Amniotic stem cell (primary cell): Measurements from ENCODE around the gene RAB40C.

Experiments used
- DNase-seq: peaks from one replicate; lab custom pipeline; 2025; lab: John Stamatoyannopoulos, UW

Gene RAB40C

GRCh38 chr16:559021-559380 is 30.9 kb upstream of the RAB40C start:
- no peak for DNase-seq

- DNase-seq: no peak
These were observed 30.3 kb upstream of the RAB40C start for GRCh38 chr16:559411-560203.

- DNase-seq: no peak
These were observed 29.6 kb upstream of the RAB40C start, which contains the start of gene PRR35 for GRCh38 chr16:560204-560700. TSS of gene PRR35 (plus strand) at chr16:560394. CDS start at chr16:563295, 2,901 bp downstream.

DNA sequence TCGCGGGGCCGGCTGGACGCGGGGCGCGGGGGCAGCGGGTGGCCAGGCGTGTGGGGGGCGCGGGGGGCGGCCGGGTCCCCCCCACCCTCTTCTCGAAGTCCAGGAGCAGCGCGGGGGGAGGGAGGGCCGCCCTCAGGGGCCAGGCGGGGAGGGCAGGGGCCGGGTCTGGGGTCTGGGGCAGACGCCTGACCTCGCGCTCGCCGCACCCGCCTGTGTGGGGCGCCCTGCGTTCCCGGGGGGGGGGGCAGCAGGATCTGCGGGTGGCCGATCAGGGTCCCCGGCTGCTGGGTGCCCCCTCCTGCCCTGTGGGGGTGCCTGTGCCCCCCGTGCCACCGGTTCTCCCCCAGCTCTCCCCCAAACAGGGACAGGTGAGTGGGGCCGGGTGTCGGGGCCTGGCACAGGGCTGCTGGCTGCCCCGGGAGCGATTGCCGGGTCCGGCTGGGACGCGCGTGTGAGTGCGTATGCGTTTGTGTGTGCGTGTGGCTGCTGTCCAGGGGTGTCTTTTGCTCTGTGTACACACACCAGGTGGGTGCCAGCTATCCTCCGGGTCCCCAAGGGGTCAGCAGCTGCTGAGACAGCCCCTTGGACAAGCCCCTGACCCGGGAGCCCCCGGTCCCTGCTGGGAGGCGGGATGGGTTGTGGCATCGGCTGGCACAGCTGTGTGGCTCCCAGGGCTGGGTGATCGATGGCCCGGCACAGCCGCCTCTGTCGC is 29.0 kb upstream of the RAB40C start:
- no peak for DNase-seq

DNA sequence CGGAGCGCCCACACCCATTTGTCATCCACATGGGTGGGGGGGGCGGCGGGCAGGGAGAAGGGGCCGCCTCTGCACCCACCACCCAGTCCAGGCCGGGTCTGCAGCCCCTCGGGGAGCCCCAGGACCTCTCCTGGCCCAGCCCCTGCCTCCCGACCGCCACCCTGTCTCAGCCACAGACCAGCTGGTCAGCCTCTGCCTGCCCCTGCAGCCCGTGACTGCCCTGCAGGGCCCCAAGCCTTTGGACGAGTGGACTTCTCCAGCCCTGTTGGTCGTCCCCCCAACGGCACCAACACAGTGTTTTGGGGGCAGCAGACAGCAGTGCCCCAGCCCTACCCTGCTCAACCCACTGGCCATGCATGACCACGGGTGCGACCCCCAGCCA is 28.5 kb upstream of the RAB40C start:
- no peak for DNase-seq

DNA sequence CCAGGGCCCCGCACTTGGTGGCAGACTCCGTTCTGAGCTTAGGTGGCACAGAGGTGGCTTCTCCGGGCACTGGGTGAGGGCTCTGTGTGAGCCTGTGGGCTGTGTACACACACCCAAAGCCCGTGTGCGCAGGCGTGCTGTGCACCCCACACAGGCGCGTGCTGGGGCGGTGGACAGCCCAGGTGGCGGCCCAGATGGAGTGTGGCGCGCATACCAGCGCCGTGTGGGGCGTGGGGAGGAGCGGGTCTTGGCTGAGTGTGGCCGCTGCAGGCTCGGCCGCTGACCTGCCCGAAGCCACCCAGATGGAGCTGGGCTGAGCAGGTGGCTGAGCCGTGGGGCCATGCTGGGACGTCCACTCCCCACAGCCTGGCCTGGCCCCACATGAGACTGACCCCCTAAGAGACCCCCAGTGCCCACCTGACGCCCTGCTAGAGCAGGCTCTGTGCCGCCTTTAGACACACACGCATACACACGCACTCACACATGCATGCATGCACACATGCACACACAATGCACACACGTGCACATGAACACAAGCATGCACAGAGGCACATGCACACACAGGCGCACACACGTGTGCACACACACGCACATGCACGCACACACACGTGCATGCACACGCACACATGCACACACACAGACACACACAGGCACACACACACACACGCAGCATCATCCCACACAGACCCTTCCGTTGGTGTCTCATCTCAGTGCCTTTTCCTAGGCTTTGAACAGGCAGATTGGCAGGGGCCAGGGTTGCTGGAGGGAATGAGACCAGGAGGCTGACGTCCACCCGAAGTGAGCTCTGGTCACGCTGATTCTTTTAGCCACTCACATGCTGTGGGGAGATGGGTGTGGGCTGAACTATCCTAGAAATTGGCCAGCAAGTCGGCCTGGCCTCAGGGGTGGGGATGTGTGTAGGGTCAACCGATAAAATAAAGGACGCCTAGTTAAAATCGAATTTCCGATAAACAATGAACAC is 27.6 kb upstream of the RAB40C start:
- no peak for DNase-seq

GRCh38 chr16:563072-563644 is 26.7 kb upstream of the RAB40C start:
- DNase-seq: no peak

DNA sequence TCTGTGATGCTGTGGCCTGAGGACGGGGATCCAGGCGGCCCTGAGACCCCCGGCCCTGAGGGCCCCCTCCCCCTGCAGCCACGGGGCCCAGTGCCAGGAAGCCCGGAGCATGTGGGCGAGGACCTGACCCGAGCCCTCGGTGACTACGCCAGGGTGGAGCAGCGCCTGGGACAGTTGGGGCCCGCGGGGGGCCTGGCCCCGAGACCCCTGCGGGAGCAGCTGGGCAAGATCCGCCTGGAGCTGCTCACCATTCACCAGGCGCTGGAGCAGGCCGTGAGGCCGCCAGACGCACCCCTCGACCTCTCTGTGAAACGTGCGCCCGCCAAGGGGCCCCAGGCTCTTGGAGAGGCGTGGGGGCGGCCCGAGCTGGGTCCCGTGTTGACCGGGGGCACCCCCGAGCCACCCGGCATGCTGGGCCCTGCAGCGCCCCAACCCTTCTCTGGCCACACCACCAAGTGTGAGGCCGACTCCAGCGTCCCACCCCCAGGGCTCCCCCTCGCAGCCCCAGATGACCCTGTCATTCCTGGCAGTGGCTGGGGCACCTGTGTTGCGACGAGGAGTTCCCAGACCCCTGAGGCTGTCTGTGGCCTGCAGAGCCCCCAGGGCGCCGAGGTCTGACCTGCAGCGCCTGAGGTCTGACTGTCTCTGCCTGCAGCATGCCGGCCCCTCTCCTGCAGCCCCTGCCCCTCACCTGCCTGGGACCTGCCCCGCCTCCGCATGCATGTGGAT is 25.0 kb upstream of the RAB40C start:
- no peak for DNase-seq

DNA sequence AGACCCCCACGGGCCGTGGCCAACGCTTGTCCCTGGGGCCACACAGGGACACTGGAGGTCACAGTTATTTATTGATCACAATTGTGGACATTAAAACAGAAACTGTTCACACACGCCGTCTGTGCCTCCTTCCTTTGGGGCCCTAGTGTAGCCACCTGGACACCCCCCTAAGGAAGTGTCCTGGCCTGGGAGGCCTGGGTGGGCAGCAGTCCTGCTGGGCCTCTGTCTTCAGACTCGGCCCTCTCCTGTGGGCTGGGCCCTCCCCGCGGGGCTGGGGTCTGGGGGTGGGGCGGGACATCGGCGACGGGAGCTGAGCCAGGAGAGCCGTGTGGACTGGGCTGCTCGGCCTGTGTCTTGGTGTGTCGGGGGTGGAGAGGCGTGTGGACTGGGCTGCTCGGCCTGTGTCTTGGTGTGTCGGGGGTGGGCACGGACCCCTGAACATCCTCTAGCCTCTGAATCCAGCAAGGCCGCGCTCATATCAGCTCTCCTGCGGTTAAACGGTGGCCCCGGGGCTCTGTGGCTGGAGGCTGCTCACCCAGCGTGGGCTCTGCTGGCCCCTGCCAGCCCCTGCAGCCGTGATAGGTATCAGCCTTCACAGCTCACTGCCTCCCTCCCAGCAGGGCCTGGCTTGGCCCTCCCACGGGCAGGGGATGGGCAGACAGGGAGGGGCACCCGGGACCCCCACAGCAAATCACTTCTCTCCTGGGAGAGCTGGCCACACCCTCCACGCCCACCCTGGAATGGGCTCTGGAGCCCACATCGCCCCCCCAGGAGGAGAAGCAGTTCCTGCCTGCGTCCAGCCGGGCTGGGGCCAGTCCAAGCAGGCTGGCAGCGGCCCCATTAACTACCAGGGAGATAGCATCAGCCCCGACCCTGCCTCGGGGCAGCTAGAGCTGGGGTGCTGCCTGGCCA is 24.2 kb upstream of the RAB40C start:
- DNase-seq: no peak

DNA sequence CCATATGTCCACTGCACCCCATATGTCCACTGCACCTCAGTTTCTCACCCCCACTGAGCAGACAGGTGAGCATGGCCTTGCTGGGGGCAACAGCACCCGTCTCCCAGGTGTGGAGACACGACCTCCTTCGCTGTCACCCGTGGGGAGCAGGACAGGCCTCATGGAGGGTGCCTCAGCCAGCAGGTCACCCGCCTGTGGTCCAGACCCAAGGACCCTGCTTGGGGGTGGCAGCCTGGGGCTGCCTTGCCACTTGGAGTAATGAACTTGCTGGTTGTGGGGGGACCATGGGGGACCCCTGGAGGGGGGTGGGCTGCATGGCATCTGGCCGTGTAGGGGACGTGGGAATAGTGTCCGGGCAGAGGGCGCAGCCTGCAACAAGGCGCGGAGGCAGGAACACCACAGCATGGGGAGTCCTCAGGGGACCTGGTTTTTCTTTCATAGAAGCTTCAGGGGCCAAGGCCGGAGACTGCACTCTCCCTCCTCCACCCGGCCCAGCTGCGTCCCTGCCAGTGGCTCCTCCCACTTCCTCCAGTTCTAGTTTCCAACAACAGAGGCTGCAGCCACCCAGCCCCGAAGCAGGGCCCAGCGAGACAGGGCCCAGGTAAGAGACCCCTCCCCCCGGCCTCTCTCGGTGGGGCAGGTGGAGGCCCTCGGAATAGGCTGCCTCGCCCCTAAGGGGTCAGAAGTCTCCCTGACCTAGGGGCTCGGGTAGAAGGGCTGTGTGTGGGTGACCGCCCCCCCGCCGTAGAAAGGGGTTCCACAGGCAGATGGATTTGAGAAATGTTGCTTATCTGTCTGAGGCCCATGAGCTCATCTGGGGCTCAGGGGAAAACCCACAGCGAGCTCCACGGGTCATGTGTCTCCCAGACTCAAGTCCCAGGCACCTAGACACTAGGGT is 23.1 kb upstream of the RAB40C start, which contains the start of gene NHLRC4:
TSS of gene NHLRC4 (plus strand) at position 531 of the 898 bp plus-strand sequence. CDS start 1,043 bp downstream, outside the sequence.
- no peak for DNase-seq

DNA sequence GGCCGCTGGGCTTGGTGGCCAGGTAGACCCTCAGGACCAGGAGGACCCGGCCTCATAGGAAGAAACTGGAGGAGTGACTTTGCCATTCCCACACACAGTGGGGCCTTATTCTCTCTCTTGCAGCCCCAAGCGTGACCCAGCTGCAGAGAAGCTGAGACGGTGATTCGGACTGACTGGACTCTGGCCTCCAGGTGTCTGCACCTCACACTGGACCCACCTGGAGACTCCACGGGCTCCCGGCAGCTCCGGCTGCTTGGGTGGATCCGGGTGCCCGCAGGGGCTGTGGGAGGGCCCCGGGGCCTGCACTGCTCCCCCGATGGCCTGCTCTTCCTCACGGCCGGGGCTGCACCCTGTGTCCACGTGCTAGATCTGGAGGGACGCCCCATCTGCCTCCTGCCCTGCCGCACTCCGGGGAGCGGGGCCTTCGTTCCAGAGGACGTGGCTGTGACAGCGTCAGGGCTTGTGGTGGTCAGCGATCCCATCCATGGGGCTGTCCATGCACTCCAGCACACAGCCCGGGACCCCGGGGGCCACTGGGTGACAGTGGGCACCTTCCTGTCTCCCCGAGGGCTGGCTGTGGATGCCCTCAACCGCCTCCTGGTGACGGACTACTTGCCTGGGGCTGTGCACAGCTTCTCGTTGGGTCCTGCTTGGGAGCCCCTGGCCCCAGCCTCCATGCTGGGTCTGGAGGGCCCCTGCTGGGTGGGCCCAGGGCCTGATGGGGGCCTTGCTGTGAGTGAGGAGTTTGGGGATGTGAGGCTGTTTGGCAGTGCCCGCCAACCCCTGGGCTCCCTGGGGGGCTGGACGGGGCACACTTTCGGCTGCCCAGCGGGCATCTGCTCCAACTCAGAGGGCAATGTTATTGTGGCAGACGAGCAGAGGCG is 22.3 kb upstream of the RAB40C start:
- DNase-seq: no peak

DNA sequence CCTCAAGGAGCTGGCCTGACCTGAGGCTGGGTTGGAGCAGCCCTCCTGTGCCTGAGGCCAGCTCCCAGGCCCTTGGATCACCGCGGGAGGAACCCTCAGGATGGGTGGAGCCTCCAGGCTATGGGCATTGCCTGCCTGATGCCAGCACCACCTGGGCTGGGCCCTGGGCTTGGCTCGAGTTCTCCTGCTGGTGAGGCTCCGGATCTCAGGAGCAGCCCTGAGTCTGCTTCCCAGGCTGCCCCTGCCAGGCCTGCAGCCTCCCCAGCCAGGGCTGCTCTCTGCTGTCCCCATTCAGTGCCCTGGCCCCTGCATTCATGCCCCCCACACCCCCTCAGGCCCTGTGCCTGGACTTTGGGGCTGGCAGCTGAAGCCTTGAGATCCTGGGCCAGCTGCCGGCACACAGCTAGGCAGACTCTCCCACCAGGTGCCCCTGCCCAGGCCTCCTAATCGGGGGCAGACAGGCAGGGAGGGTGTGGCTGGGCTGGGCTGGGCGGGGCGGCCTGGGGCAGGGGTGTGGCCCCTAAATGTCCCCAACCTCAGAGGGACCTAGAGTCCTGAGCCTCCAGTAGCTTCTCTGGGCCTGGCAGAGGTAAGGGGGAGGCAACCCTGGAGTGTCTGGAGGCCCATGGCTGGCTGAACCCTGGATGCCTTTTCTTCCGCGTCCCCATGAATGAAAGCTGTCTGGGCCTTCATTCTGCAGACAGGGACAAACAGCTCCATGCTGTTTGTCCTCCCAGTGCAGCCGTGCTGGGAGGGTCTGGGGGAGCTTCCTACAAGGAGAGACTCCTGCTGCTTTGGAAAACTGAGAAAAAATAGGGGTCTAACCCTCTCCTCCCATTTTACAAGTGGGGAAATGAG is 21.2 kb upstream of the RAB40C start:
- DNase-seq: no peak

DNA sequence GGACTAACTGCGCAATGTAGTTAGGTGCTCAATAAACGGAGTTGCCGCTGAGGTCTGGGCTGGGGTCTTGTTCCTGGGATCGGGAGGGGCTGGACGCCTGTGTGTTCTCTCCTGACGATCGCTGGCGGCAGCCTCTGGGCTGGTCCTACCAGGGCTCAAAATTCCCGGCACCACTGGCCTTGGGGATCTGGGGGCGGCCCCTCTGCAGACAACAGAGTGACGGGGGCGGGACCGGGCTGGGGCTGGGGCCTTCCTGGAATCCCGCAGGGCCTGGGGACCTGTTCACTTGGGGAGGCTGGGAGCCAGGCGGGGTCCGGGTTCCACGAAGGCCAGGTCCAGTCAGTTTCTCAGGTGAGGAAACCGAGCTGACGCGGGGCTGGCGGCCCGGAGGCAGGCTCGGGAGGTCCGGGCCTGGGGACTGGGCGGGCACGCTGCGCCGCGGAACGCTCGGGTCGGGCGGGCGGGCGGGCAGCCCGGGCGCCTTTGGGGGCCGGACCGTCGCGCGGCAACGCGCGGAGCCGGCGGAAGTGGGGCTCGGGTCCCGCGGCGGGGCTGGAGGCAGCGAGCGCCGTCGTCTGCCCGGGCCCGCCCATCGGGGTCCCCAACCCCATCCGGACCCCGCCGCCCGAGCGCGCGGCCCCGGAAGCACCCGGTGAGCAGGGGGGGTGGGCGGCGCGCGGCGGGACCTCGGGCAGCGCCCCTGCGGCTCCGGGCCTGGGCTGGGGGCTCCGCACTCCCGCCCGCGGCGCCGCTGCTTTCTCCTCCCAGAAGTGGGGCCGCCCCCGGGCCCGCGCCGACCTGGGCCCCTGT is 20.2 kb upstream of the RAB40C start, which contains the start of gene PIGQ:
TSS of gene PIGQ (plus strand) at position 524 of the 810 bp plus-strand sequence. CDS start 4,107 bp downstream, outside the sequence.
- DNase-seq: peak; percentile 56

DNA sequence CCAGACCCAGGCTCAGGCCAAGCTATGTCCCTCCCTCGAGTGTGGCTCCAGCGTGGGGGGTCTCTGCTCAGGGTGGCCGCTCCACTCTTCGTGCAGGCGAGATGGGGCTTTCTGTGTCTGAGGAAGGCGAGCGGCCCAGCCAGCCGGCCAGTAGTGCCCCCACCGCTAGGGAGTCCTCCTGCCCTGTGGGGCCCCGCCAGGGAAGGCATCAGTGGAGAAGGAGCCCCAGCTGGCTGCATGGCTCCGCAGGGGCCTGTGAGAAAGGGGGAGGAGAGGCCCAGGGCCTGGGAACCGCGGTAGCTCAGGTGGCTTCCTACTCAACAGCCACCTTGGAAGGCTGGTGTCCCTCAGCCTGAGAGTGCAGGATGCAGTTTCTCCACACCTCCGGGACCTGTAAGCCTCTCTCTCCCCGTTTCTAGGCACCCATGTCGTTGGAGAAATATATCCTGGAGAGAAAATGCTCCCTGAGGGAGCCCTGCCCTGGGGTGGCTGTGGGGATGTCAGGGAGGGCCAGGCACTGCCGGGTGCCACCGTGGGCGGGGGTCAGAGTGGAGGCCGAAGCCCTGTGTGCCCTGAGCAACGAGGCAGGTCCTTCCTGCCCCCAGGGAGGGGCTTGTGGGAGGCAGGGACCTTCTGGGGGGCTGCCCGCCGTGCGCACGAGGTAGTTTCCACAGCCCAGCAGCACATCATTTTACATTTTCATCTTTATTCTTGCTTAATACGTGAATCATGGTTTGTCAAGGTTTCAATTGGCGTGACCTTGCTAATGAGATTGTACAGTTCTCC is 16.8 kb upstream of the RAB40C start:
- no peak for DNase-seq
